HG03469 (cell line): ENCODE results near the gene DXO.
"Not testable (repeated sequence)": the region's sequence is repeated elsewhere in the genome, so short reads cannot be mapped to it uniquely, and the experiment has no call there.

Source experiments
- ATAC-seq: cut with Tn5 transposase; IDR thresholded peaks from one replicate; pipeline ENCODE4 v1.9.1; 2021; ENCODE audit warnings: mild to moderate bottlenecking, moderate library complexity, moderate number of reproducible peaks; ENCODE audit not compliant: unreplicated experiment

DXO gene

DNA sequence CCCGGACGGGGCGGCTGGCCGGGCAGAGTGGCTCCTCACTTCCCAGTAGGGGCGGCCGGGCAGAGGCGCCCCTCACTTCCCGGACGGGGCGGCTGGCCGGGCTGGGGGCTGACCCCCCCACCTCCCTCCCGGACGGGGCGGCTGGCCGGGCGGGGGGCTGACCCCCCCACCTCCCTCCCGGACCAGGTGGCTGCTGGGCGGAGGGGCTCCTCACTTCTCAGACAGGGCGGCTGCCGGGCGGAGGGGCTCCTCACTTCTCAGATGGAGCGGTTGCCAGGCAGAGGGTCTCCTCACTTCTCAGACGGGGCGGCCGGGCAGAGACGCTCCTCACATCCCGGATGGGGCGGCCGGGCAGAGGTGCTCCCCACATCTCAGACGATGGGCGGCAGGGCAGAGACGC, 39.8 kb downstream of the DXO start:
- not testable (repeated sequence) for ATAC-seq

DNA sequence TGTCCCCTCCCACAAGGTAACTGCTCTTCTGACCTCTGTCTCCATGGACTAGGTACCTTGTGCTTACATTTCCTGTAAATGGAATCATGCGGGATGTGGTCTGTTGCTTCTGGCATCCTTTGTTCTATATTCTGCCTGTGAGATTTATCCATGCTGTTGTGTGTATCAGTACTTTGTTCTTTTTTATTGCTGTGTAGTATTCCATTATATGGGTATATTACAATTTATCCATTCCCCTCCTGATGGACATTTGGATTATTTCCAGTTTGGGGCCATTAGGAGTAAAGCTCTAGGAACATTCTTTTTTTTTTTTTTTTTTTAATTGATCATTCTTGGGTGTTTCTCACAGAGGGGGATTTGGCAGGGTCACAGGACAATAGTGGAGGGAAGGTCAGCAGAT, 41.0 kb downstream of the DXO start:
- ATAC-seq: no peak

DNA sequence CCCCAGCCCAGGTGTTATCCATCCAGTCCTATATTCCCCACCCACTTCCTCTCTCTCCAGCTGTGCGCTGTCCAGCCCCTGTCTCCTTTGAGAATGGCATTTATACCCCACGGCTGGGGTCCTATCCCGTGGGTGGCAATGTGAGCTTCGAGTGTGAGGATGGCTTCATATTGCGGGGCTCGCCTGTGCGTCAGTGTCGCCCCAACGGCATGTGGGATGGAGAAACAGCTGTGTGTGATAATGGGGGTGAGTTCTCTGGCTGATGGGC, 43.3 kb downstream of the DXO start:
- no peak for ATAC-seq

DNA sequence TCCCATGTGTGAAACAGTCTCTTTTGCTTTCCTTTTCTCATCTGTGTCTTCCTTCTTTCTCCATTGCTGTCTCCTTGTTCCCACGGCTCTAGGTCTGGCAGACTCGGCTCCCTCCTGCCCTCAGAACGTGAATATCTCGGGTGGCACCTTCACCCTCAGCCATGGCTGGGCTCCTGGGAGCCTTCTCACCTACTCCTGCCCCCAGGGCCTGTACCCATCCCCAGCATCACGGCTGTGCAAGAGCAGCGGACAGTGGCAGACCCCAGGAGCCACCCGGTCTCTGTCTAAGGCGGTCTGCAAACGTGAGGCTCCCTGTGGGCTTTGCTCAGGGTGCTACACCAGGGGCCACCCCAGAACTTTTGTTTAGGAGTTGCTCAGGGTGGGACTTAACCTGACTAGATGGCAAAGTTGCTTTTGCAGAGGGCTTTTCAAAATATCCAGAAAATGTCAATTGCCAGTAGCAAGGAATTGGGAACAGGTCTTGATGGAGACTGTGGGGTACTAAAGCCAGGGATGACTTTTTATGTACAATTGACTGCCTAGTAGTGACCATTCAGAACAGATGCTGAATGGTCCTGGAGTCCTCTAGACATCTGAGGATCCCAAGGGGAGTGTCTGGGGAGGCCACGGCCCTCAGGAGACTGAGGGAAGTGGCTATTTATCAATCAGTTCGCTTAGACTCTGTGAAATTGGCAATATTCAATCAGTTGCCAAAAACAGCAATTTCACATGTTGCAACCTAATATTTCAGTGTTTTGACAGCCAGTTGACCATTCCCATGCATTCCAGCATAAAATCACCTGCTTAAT, 43.9 kb downstream of the DXO start:
- ATAC-seq: no peak

DNA sequence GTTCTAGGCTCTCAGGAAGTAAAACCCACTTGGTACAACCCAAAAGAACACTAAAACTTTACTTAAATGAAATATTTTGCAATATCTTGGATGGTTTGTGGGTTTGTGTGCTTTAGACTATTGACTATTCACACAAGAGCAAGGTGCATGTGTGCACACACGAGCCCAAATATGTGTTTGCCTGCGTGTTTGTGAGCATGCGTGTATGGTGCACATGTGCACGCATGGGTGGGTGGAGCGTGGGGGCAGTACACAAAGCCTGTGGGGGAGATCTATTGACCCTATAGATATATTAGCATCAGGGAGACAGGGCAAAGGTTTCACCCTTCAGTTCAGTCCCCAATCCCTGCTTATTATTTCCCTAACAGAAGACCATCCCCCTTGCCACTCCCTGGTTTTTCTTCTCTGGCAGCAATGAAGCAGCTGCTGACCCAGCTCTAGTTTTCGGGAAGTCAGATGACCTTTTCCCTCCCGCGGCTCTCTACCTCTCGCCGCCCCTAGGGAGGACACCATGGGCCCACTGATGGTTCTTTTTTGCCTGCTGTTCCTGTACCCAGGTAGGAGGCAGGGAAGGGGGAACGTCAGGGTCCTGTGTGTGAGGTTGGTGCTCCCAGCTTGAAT, 44.6 kb downstream of the DXO start, which contains the start of gene C2:
C2 (plus strand) TSS at position 476 of the 621 bp plus-strand sequence; CDS start at position 512, 36 bp downstream.
- ATAC-seq: no peak

DNA sequence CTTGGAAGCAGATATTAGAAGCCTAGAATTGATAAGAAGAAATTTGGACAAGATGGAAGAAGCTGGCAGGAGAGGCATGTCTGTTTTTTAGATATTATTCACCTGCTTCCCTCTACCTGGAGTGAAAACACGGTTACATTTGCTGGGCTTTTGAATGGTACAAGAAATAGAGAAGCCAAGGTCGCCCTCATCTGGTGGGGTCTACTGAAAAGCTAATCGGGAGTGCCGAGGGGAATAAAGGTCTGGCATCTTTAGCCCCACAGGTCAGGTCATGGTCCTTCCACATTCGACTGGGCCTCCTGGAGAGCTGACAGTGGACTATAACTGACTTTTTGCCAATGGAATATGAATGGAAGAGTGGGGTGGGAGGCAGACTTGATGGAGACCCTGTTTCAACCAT, 49.0 kb downstream of the DXO start:
- ATAC-seq: no peak

DNA sequence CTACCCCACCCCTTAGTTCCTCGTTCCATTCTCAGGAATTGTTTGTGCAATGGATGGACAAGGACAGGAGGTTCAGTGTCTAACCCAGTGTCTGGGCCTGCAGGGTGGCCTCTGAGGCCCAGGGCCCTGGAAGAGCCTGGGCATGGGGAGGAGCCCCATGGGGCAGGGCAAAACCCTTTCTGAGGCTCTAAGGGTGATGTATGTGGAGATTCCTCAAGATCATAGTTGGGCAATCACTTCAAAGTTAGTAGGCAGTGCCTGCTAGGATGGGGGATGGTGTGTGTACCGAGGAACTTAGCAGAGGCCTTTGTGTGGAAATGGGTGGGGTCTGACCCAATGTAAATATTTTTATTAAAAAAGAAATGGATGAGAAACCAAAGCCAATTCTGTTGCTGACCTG, 51.1 kb downstream of the DXO start:
- ATAC-seq: no peak
